ENCODE data around the gene DNAJB1.

- no peak for TF ChIP-seq USF2 (CRISPR knock-in tag; IDR thresholded peaks at IDR 0.05)
- no peak for TF ChIP-seq USF1 (CRISPR knock-in tag; IDR thresholded peaks at IDR 0.05)
- TF ChIP-seq NR2C2 (CRISPR knock-in tag; IDR thresholded peaks at IDR 0.05): no peak
- no peak for TF ChIP-seq MYBL2 (CRISPR knock-in tag; IDR thresholded peaks at IDR 0.05)
- no peak for TF ChIP-seq CTCF (IDR thresholded peaks at IDR 0.05)
Measured at GRCh38 chr19:14561249-14561648, 43.1 kb upstream of the DNAJB1 start.

Measured in WTC11 (cell line).